Measurements from ENCODE around the gene HOXC6.

HOXC6 gene

GRCh38 chr12:54056110-54056509 is 27.9 kb downstream of the HOXC6 start:
- TF ChIP-seq CTCF (IDR thresholded peaks at IDR 0.05; ENCODE audit: insufficient read depth, missing control alignments) = no peak
- no peak for DNase-seq (ENCODE audit: insufficient read length, low spot score)
- no peak for FAIRE-seq

GRCh38 chr12:54058128-54058768 is 30.0 kb downstream of the HOXC6 start:
- no peak for TF ChIP-seq CTCF (IDR thresholded peaks at IDR 0.05; ENCODE audit: insufficient read depth, missing control alignments)
- no peak for FAIRE-seq
- no peak for DNase-seq (ENCODE audit: insufficient read length, low spot score)

- DNase-seq (ENCODE audit: insufficient read length, low spot score) (no peak), FAIRE-seq (no peak)
- TF ChIP-seq CTCF (IDR thresholded peaks at IDR 0.05; ENCODE audit: insufficient read depth, missing control alignments) = no peak
These were observed 31.4 kb downstream of the HOXC6 start for GRCh38 chr12:54059668-54060067.

GRCh38 chr12:54060174-54060974 is 32.1 kb downstream of the HOXC6 start:
- DNase-seq (ENCODE audit: insufficient read length, low spot score) (no peak), FAIRE-seq (no peak)
- no peak for TF ChIP-seq CTCF (IDR thresholded peaks at IDR 0.05; ENCODE audit: insufficient read depth, missing control alignments)

- DNase-seq (ENCODE audit: insufficient read length, low spot score) (no peak), FAIRE-seq (no peak)
- no peak for TF ChIP-seq CTCF (IDR thresholded peaks at IDR 0.05; ENCODE audit: insufficient read depth, missing control alignments)
These were observed 32.9 kb downstream of the HOXC6 start for GRCh38 chr12:54060975-54061778.

GRCh38 chr12:54065677-54066076 is 37.4 kb downstream of the HOXC6 start:
- TF ChIP-seq CTCF (IDR thresholded peaks at IDR 0.05; ENCODE audit: insufficient read depth, missing control alignments) = no peak
- FAIRE-seq = no peak

More at GRCh38 chr12:54065677-54066076, 37.4 kb downstream of the HOXC6 start:
- no peak for DNase-seq (ENCODE audit: insufficient read length, low spot score)

Measured in D721Med (cell line).